Body of pancreas (tissue), 4 donors: ENCODE data around the gene TBC1D10B. TPM values are rescaled to one million over a fixed set of nuclear protein-coding genes. Genes with fewer than 3 reads are reported as not detected.

Source experiments
- ATAC-seq: fragments of 150-250 bp; one replicate; pipeline ENCODE4 v1.9.1; 2016
- DNase-seq, 4 donors: peaks; one replicate each; pipeline ENCODE4 v3.0.0-alpha.2; 2019
- H3K27ac ChIP-seq, 4 donors: fragments of 200-600 bp; sonication (generic); 1 replicate in 3 of 4; 2 replicates in 1 of 4; pipeline versions ENCODE4 v1.5.1 to v1.6.1; 2016 to 2019; ENCODE audit warnings: mild to moderate bottlenecking in 1 of 4, mixed read lengths in 1 of 4, moderate library complexity in 1 of 4
- H3K27me3 ChIP-seq, 2 donors: fragments of 200-600 bp; sonication (generic); one replicate each; pipeline ENCODE4 v1.6.0; 2016; ENCODE audit warnings: mild to moderate bottlenecking in 1 of 2
- H3K36me3 ChIP-seq, 2 donors: fragments of 200-600 bp; sonication (generic); replicated peaks in 1 of 2; 2 replicates each; pipeline ENCODE4 v1.5.1; 2016; ENCODE audit warnings: low read depth in 2 of 2; ENCODE audit not compliant: insufficient read depth in 1 of 2
- H3K4me1 ChIP-seq: fragments of 200-600 bp; sonication (generic); one replicate; pipeline ENCODE4 v1.6.0; 2016
- H3K4me3 ChIP-seq, 2 donors: fragments of 200-600 bp; sonication (generic); 1 replicate in 1 of 2; 2 replicates in 1 of 2; pipeline ENCODE4 v1.5.1; 2016 to 2019
- H3K9me3 ChIP-seq, 3 donors: fragments of 200-600 bp; sonication (generic); 1 replicate in 2 of 3; 2 replicates in 1 of 3; pipeline ENCODE4 v1.5.1; 2016
- CTCF ChIP-seq, 7 experiments: fragments of 450-650 bp in 4 of 7; fragments of 200-600 bp in 3 of 7; sonication (generic) in 3 of 7; IDR thresholded peaks; one replicate each; pipeline ENCODE4 v1.5.1; 2016 to 2019; ENCODE audit warnings: antibody characterized with exemption in 7 of 7
- POLR2A ChIP-seq, 3 donors: fragments of 450-650 bp; IDR thresholded peaks; one replicate each; pipeline ENCODE4 v1.6.1; 2016; ENCODE audit warnings: antibody characterized with exemption in 3 of 3, mild to moderate bottlenecking in 2 of 3
- WGBS, 2 donors: methylation state at CpG; one replicate each; pipeline ENCODE4 v1.1.5; 2017; 5-methylcytosine and 5-hydroxymethylcytosine counted together
- intact Hi-C: fragments of 100-400 bp; cut with DNase I; formaldehyde crosslinking; loops from one replicate; pipeline ENCODE4 v1.15.1; 2023
- total RNA-seq, 2 donors: library from RNA; depleted of rRNA; stranded (reverse); fragments of >200 nt; gene quantifications; one replicate each; pipeline ENCODE4 v1.1.0, GENCODE V29; 2016

TBC1D10B gene
- total RNA-seq, 2 donors from 2014 or later: 17.9 to 22.1 TPM

GRCh38 chr16:30372725-30373124, 2.4 kb upstream of the TBC1D10B start:
- 70 to 81% methylated on average over 5 of the region's 5 CpGs for WGBS, 2 donors
- H3K36me3 ChIP-seq: no peaks in the 10 kb centered on the region
- H3K4me1 ChIP-seq: peaks cover 56% of the 10 kb centered on the region
- H3K4me3 ChIP-seq: no peak overlapping the region
- TF ChIP-seq CTCF (IDR thresholded peaks at IDR 0.05): no peak
- no peak for TF ChIP-seq POLR2A (IDR thresholded peaks at IDR 0.05)
- no peaks in the 10 kb centered on the region for H3K27me3 ChIP-seq
- ATAC-seq (no peak), DNase-seq (no peak)
- intact Hi-C loops: no loop called here
- H3K9me3 ChIP-seq: no peaks in the 10 kb centered on the region
- H3K27ac ChIP-seq: peak overlapping the region in 3 of 4 donors; percentile 80 to 89 (median 89)

- Histone ChIP-seq H3K27me3 (no peaks in the 10 kb centered on the region), H3K27ac (peak overlapping the region in 3 of 4 donors; percentile 80 to 89 (median 89)), H3K4me3 (no peak overlapping the region), H3K9me3 (no peaks in the 10 kb centered on the region), H3K36me3 (no peaks in the 10 kb centered on the region), H3K4me1 (peaks cover 56% of the 10 kb centered on the region)
- ATAC-seq (no peak), DNase-seq (peak in 1 of 4 donors; percentile 35)
- 76 to 80% methylated on average over 6 of the region's 6 CpGs for WGBS, 2 donors
- TF ChIP-seq CTCF (IDR thresholded peaks at IDR 0.05): no peak
- no peak for TF ChIP-seq POLR2A (IDR thresholded peaks at IDR 0.05)
- intact Hi-C loops: no loop called here
Observed at GRCh38 chr16:30372038-30372712, 1.9 kb upstream of the TBC1D10B start.

GRCh38 chr16:30371248-30371816, 1.0 kb upstream of the TBC1D10B start:
- 25 to 37% methylated on average over 11 of the region's 11 CpGs for WGBS, 2 donors
- no peak overlapping the region for H3K4me3 ChIP-seq
- TF ChIP-seq CTCF (IDR thresholded peaks at IDR 0.05): no peak
- TF ChIP-seq POLR2A (IDR thresholded peaks at IDR 0.05): peak in 2 of 3 donors; percentile 50 to 52
- DNase-seq (no peak), ATAC-seq (no peak)
- H3K9me3 ChIP-seq: no peaks in the 10 kb centered on the region
- H3K27me3 ChIP-seq: no peaks in the 10 kb centered on the region
- peak overlapping the region; percentile 80 to 89 (median 86) for H3K27ac ChIP-seq
- intact Hi-C loops: no loop called here
- peaks cover 61% of the 10 kb centered on the region for H3K4me1 ChIP-seq
- H3K36me3 ChIP-seq: no peaks in the 10 kb centered on the region

- H3K27me3 ChIP-seq: no peaks in the 10 kb centered on the region
- H3K27ac ChIP-seq: peak overlapping the region; percentile 67 to 79 (median 75)
- ATAC-seq (peak; percentile 3), DNase-seq (no peak)
- H3K4me1 ChIP-seq: peaks cover 61% of the 10 kb centered on the region
- TF ChIP-seq CTCF (IDR thresholded peaks at IDR 0.05) (peak in 2 of 7 experiments; percentile 0 to 25), POLR2A (IDR thresholded peaks at IDR 0.05) (peak in 1 of 3 donors; percentile 41)
- intact Hi-C loops: no loop called here
- H3K36me3 ChIP-seq: no peaks in the 10 kb centered on the region
- WGBS, 2 donors: 1% methylated on average over 50 of the region's 76 CpGs; no CpG with 5 or more reads in 1 of the 2 donors
- no peaks in the 10 kb centered on the region for H3K9me3 ChIP-seq
- peak overlapping the region; percentile 20 to 29 for H3K4me3 ChIP-seq
Observed at GRCh38 chr16:30369938-30370455, 297 bp downstream of the TBC1D10B start.
